SK-N-SH (cell line): Measurements from ENCODE around the gene ATF2. TPM values are rescaled to one million over a fixed set of nuclear protein-coding genes. Genes with fewer than 3 reads are reported as not detected.

Source experiments
- CTCF ChIA-PET: fragments of 300-600, 350-600 bp; formaldehyde crosslinking; extraction: SDS; loops from one replicate; lab custom pipeline; 2021; lab: Yijun Ruan, JAX
- POLR2A ChIA-PET: fragments of 350-600 bp; sonication (Branson Sonifier 250); formaldehyde crosslinking; extraction: SDS; loops from one replicate; lab custom pipeline; 2020; ENCODE audit warnings: antibody characterized with exemption, inconsistent platforms; lab: Yijun Ruan, JAX
- DNase-seq: peaks from one replicate; pipeline ENCODE4 v3.0.0; 2012
- H2AFZ ChIP-seq: fragments of 200-600 bp; sonication (generic); 2 replicates; pipeline ENCODE4 v1.8.1; 2016; ENCODE audit warnings: antibody characterized with exemption, mild to moderate bottlenecking, low read depth
- H3F3A ChIP-seq: fragments of 200-600 bp; sonication (generic); replicated peaks from 2 replicates; pipeline ENCODE3; 2016; ENCODE audit warnings: antibody characterized with exemption, mild to moderate bottlenecking; ENCODE audit not compliant: insufficient read depth
- H3K27ac ChIP-seq, 2 experiments: fragments of 200-500 bp in 1 of 2; fragments of 200-600 bp in 1 of 2; sonication (Bioruptor generic) in 1 of 2; sonication (generic), shearing (Covaris generic) in 1 of 2; 2 replicates each; pipeline versions ENCODE4 v1.5.1 to v1.6.1; 2014 to 2016; ENCODE audit warnings: low read depth in 2 of 2, inconsistent platforms in 1 of 2, low read length in 1 of 2, mild to moderate bottlenecking in 1 of 2, mixed read lengths in 1 of 2
- H3K27me3 ChIP-seq: fragments of 200-600 bp; sonication (generic), shearing (Covaris generic); 2 replicates; pipeline ENCODE4 v1.6.1; 2016; ENCODE audit warnings: mixed run types; ENCODE audit not compliant: insufficient read depth
- H3K36me3 ChIP-seq, 2 experiments: fragments of 200-500 bp in 1 of 2; fragments of 200-600 bp in 1 of 2; sonication (Bioruptor generic) in 1 of 2; sonication (generic) in 1 of 2; replicated peaks in 1 of 2; 2 replicates each; pipeline versions ENCODE3 to v1.5.1; 2014 to 2016; ENCODE audit warnings: low read length in 1 of 2, mild to moderate bottlenecking in 1 of 2; ENCODE audit not compliant: insufficient read depth in 2 of 2, control insufficient read depth in 1 of 2
- H3K4me1 ChIP-seq, 2 experiments: fragments of 200-500 bp in 1 of 2; fragments of 200-600 bp in 1 of 2; sonication (Bioruptor generic) in 1 of 2; sonication (generic), shearing (Covaris generic) in 1 of 2; 2 replicates each; pipeline versions ENCODE4 v1.5.1 to v1.6.1; 2014 to 2016; ENCODE audit warnings: low read depth in 1 of 2, low read length in 1 of 2, mixed run types in 1 of 2; ENCODE audit not compliant: insufficient read depth in 2 of 2, control insufficient read depth in 1 of 2
- H3K4me2 ChIP-seq: fragments of 200-600 bp; sonication (generic), shearing (Covaris generic); 2 replicates; pipeline ENCODE4 v1.6.1; 2017; ENCODE audit warnings: mixed run types
- H3K4me3 ChIP-seq, 2 experiments: fragments of 200-500 bp in 1 of 2; fragments of 200-600 bp in 1 of 2; sonication (Bioruptor generic) in 1 of 2; sonication (generic), shearing (Covaris generic) in 1 of 2; 2 replicates each; pipeline versions ENCODE4 v1.5.1 to v1.8.1; 2014 to 2016; ENCODE audit warnings: low read depth in 2 of 2, inconsistent platforms in 1 of 2, low read length in 1 of 2, mild to moderate bottlenecking in 1 of 2, mixed read lengths in 1 of 2, moderate library complexity in 1 of 2
- H3K79me2 ChIP-seq: fragments of 200-600 bp; sonication (generic); 2 replicates; pipeline ENCODE4 v1.8.1; 2017; ENCODE audit warnings: mild to moderate bottlenecking; ENCODE audit not compliant: insufficient read depth
- H3K9ac ChIP-seq: fragments of 200-600 bp; sonication (generic); 2 replicates; pipeline ENCODE4 v1.6.1; 2017; ENCODE audit warnings: mixed run types
- H3K9me2 ChIP-seq: fragments of 200-600 bp; sonication (generic); 2 replicates; pipeline ENCODE4 v1.6.1; 2017; ENCODE audit warnings: mixed run types
- H3K9me3 ChIP-seq: fragments of 200-600 bp; sonication (generic); 2 replicates; pipeline ENCODE4 v1.6.1; 2017; ENCODE audit warnings: mixed run types, mild to moderate bottlenecking, moderate library complexity
- H4K20me1 ChIP-seq: fragments of 200-600 bp; sonication (generic); 2 replicates; pipeline ENCODE4 v1.6.1; 2017; ENCODE audit warnings: mild to moderate bottlenecking, mixed run types; ENCODE audit not compliant: insufficient read depth
- CHD2 ChIP-seq: fragments of 150-350 bp; IDR thresholded peaks from 2 replicates; pipeline ENCODE4 v1.6.1; 2018; ENCODE audit warnings: low read length; ENCODE audit not compliant: partially characterized antibody
- CTCF ChIP-seq: fragments of 200-600 bp; sonication (generic); IDR thresholded peaks from 2 replicates; pipeline ENCODE4 v1.6.1; 2017; ENCODE audit warnings: antibody characterized with exemption, mild to moderate bottlenecking, moderate library complexity
- EP300 ChIP-seq, 2 experiments: IDR thresholded peaks; 2 replicates each; pipeline versions ENCODE4 v1.4.0 to v1.6.1; 2012; ENCODE audit warnings: borderline replicate concordance in 1 of 2, low read depth in 1 of 2, low read length in 1 of 2
- FOSL2 ChIP-seq: IDR thresholded peaks from 2 replicates; pipeline ENCODE4 v1.4.0; 2012; ENCODE audit warnings: low read depth, mild to moderate bottlenecking, moderate library complexity, borderline replicate concordance
- FOXJ3 ChIP-seq: sonication (generic); formaldehyde crosslinking; IDR thresholded peaks from 2 replicates; pipeline ENCODE4 v1.5.1; 2020; ENCODE audit warnings: mild to moderate bottlenecking, missing genetic modification reagents
- FOXM1 ChIP-seq: IDR thresholded peaks from 2 replicates; pipeline ENCODE4 v1.4.0; 2012; ENCODE audit warnings: low read depth, mild to moderate bottlenecking
- GABPA ChIP-seq: IDR thresholded peaks from 2 replicates; pipeline ENCODE4 v1.4.0; 2012; ENCODE audit warnings: low read depth, mild to moderate bottlenecking
- NFIC ChIP-seq: IDR thresholded peaks from 2 replicates; pipeline ENCODE4 v1.4.0; 2012; ENCODE audit warnings: borderline replicate concordance
- NRF1 ChIP-seq: IDR thresholded peaks from 2 replicates; pipeline ENCODE4 v1.6.1; 2012; ENCODE audit warnings: low read depth, mild to moderate bottlenecking, low read length
- RAD21 ChIP-seq: IDR thresholded peaks from 2 replicates; pipeline ENCODE4 v1.6.1; 2012; ENCODE audit warnings: mild to moderate bottlenecking, low read length
- RFX5 ChIP-seq: IDR thresholded peaks from 2 replicates; pipeline ENCODE4 v1.6.1; 2012; ENCODE audit warnings: mild to moderate bottlenecking, improper control_type of control experiment, low read length
- SIN3A ChIP-seq: IDR thresholded peaks from 2 replicates; pipeline ENCODE4 v1.6.1; 2012; ENCODE audit warnings: low read depth, mild to moderate bottlenecking, low read length, moderate library complexity, borderline replicate concordance
- SMC3 ChIP-seq: IDR thresholded peaks from 2 replicates; pipeline ENCODE4 v1.6.1; 2012; ENCODE audit warnings: low read depth, low read length, improper control_type of control experiment
- TCF12 ChIP-seq: IDR thresholded peaks from 2 replicates; pipeline ENCODE4 v1.4.0; 2012
- TEAD4 ChIP-seq: IDR thresholded peaks from 2 replicates; pipeline ENCODE4 v1.4.0; 2012; ENCODE audit warnings: mild to moderate bottlenecking, borderline replicate concordance; ENCODE audit not compliant: insufficient read depth
- USF1 ChIP-seq: IDR thresholded peaks from 2 replicates; pipeline ENCODE4 v1.4.0; 2012; ENCODE audit warnings: low read depth, borderline replicate concordance
- USF2 ChIP-seq: fragments of 150-350 bp; IDR thresholded peaks from 2 replicates; pipeline ENCODE4 v1.6.1; 2017; ENCODE audit warnings: antibody characterized with exemption, low read length, low read depth, borderline replicate concordance
- YY1 ChIP-seq: IDR thresholded peaks from 2 replicates; pipeline ENCODE4 v1.4.0; 2012; ENCODE audit warnings: low read depth, mild to moderate bottlenecking
- WGBS: methylation state at CpG from one replicate; pipeline ENCODE4 v1.1.6; 2017; ENCODE audit warnings: low lambda C conversion rate; 5-methylcytosine and 5-hydroxymethylcytosine counted together
- polyA plus RNA-seq, 3 experiments: library from polyadenylated mRNA; depleted of rRNA; stranded (reverse); fragments of >200 nt; gene quantifications; 2 replicates each; pipeline ENCODE4 v1.2.3, GENCODE V29; 2012
- TF ChIP-seq, protein P1 (sequence below): IDR thresholded peaks from 2 replicates; pipeline ENCODE4 v1.4.0; 2012; ENCODE audit warnings: low read depth
- TF ChIP-seq, protein P2 (sequence below): IDR thresholded peaks from 2 replicates; pipeline ENCODE4 v1.4.0; 2012; ENCODE audit warnings: low read depth, borderline replicate concordance

ATF2 gene
- polyA plus RNA-seq, 1 of the 3 experiments (the other 2 are of a cell fraction), result 19.0 TPM

- Histone ChIP-seq H3F3A (peaks cover 21% of the 10 kb centered on the region), H2AFZ (no peak overlapping the region), H3K27me3 (no peaks in the 10 kb centered on the region), H3K9me2 (no peaks in the 10 kb centered on the region), H3K9me3 (no peaks in the 10 kb centered on the region), H3K9ac (no peak overlapping the region), H3K36me3 (peaks cover 21 to 37% of the 10 kb centered on the region in 2 experiments), H4K20me1 (peaks cover 87% of the 10 kb centered on the region)
- WGBS, result 100% methylated on average over 1 of the region's 1 CpG
- ChIA-PET CTCF (no interaction called here), POLR2A (no interaction called here)
- TF ChIP-seq USF2, result no peak
- TF ChIP-seq RFX5, result no peak
- TF ChIP-seq CTCF, result no peak
- no peak for TF ChIP-seq NFIC
- TF ChIP-seq FOXJ3 (CRISPR knock-in tag), result no peak
- no peak for TF ChIP-seq RAD21
- TF ChIP-seq FOSL2, result no peak
- TF ChIP-seq TEAD4, result no peak
- TF ChIP-seq, protein P1, sequence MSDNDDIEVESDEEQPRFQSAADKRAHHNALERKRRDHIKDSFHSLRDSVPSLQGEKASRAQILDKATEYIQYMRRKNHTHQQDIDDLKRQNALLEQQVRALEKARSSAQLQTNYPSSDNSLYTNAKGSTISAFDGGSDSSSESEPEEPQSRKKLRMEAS, result no peak
- TF ChIP-seq NRF1, result no peak
- no peak for TF ChIP-seq USF1
- TF ChIP-seq, all 33 proteins: peak for 0
- H3K27ac ChIP-seq, result 0 out of 4 replicates have a peak overlapping the region, but pooled peaks of 1 of the 2 experiments have one; percentile 4
- no peak overlapping the region for H3K4me3 ChIP-seq
- peaks cover 2 to 12% of the 10 kb centered on the region in 2 experiments; a peak in 3 of 4 replicates for H3K4me1 ChIP-seq
- peaks cover 100% of the 10 kb centered on the region for H3K79me2 ChIP-seq
- DNase-seq, result no peak
- H3K4me2 ChIP-seq, result no peak overlapping the region
Measured at GRCh38 chr2:175151791-175152190, 16.2 kb downstream of the ATF2 start.

GRCh38 chr2:175147186-175147585, 20.8 kb downstream of the ATF2 start:
- H3K27me3 ChIP-seq, result no peaks in the 10 kb centered on the region
- H3K79me2 ChIP-seq, result peaks cover 100% of the 10 kb centered on the region
- no peak overlapping the region for H3K4me3 ChIP-seq
- POLR2A ChIA-PET, result no interaction called here
- no peak overlapping the region for H3K4me2 ChIP-seq
- 83% methylated on average over 4 of the region's 4 CpGs for WGBS
- H4K20me1 ChIP-seq, result peaks cover 66% of the 10 kb centered on the region
- no peaks in the 10 kb centered on the region for H3K9me2 ChIP-seq
- H3K9me3 ChIP-seq, result no peaks in the 10 kb centered on the region
- H2AFZ ChIP-seq, result no peak overlapping the region
- H3K27ac ChIP-seq, result peak overlapping the region in 1 of 2 experiments; percentile 21; a peak in 2 of 4 replicates
- no peak overlapping the region for H3K9ac ChIP-seq
- H3F3A ChIP-seq, result peaks cover 10% of the 10 kb centered on the region
- DNase-seq, result no peak
- CTCF ChIA-PET, result no interaction called here
- peaks cover 0 to 8% of the 10 kb centered on the region in 2 experiments; a peak in 2 of 4 replicates for H3K4me1 ChIP-seq
- H3K36me3 ChIP-seq, result peaks cover 22 to 42% of the 10 kb centered on the region in 2 experiments
- TF ChIP-seq GABPA (no peak), CHD2 (no peak), RAD21 (no peak), TCF12 (no peak), CTCF (no peak), TEAD4 (no peak), SIN3A (no peak), NRF1 (no peak), EP300 (IDR thresholded peaks at IDR 0.05; ENCODE audit: borderline replicate concordance in 1 of 2, low read depth in 1 of 2, low read length in 1 of 2) (no peak), SMC3 (no peak), FOXM1 (no peak), FOXJ3 (CRISPR knock-in tag) (no peak), YY1 (no peak)
- TF ChIP-seq, protein P2, sequence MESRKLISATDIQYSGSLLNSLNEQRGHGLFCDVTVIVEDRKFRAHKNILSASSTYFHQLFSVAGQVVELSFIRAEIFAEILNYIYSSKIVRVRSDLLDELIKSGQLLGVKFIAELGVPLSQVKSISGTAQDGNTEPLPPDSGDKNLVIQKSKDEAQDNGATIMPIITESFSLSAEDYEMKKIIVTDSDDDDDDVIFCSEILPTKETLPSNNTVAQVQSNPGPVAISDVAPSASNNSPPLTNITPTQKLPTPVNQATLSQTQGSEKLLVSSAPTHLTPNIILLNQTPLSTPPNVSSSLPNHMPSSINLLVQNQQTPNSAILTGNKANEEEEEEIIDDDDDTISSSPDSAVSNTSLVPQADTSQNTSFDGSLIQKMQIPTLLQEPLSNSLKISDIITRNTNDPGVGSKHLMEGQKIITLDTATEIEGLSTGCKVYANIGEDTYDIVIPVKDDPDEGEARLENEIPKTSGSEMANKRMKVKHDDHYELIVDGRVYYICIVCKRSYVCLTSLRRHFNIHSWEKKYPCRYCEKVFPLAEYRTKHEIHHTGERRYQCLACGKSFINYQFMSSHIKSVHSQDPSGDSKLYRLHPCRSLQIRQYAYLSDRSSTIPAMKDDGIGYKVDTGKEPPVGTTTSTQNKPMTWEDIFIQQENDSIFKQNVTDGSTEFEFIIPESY, result no peak
